Measurements from ENCODE around the gene BPIFB4.

DNA sequence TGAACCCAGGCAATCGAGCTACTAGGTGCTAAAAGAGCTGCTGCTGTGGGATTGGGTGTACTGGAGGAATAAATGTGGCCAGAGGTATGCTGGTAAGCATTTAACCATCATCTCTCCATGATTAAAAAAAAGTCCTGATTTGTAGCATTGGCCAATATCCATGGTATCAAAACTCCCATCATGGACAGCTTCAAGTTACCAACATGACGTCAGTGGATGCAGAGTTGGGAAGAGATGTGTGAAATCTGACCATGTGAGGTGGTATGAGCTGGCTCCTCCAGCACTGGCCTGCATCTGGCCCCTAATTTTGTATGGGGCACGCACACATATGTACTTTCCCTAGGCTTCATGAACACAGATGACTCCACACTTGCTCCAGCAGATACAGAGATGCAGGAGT is 11.7 kb downstream of the BPIFB4 start:
- TF ChIP-seq, protein P1, sequence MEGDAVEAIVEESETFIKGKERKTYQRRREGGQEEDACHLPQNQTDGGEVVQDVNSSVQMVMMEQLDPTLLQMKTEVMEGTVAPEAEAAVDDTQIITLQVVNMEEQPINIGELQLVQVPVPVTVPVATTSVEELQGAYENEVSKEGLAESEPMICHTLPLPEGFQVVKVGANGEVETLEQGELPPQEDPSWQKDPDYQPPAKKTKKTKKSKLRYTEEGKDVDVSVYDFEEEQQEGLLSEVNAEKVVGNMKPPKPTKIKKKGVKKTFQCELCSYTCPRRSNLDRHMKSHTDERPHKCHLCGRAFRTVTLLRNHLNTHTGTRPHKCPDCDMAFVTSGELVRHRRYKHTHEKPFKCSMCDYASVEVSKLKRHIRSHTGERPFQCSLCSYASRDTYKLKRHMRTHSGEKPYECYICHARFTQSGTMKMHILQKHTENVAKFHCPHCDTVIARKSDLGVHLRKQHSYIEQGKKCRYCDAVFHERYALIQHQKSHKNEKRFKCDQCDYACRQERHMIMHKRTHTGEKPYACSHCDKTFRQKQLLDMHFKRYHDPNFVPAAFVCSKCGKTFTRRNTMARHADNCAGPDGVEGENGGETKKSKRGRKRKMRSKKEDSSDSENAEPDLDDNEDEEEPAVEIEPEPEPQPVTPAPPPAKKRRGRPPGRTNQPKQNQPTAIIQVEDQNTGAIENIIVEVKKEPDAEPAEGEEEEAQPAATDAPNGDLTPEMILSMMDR (IDR thresholded peaks at IDR 0.05) = no peak
- no peak for TF ChIP-seq POLR2AphosphoS5 (IDR thresholded peaks at IDR 0.05; ENCODE audit: low read depth, low read length)
- TF ChIP-seq GABPA (IDR thresholded peaks at IDR 0.05; ENCODE audit: low read depth) = no peak
- TF ChIP-seq, protein P2, sequence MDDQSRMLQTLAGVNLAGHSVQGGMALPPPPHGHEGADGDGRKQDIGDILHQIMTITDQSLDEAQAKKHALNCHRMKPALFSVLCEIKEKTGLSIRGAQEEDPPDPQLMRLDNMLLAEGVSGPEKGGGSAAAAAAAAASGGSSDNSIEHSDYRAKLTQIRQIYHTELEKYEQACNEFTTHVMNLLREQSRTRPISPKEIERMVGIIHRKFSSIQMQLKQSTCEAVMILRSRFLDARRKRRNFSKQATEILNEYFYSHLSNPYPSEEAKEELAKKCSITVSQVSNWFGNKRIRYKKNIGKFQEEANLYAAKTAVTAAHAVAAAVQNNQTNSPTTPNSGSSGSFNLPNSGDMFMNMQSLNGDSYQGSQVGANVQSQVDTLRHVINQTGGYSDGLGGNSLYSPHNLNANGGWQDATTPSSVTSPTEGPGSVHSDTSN (IDR thresholded peaks at IDR 0.05) = no peak
- TF ChIP-seq GATA2 (CRISPR knock-in tag; IDR thresholded peaks at IDR 0.05) = no peak
- TF ChIP-seq, protein P3, sequence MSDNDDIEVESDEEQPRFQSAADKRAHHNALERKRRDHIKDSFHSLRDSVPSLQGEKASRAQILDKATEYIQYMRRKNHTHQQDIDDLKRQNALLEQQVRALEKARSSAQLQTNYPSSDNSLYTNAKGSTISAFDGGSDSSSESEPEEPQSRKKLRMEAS (IDR thresholded peaks at IDR 0.05; ENCODE audit: low read depth) = no peak
- TF ChIP-seq NRF1 (IDR thresholded peaks at IDR 0.05; ENCODE audit: low read depth, low read length) = no peak
- no peak for TF ChIP-seq RXRA (IDR thresholded peaks at IDR 0.05; ENCODE audit: borderline replicate concordance, low read depth)
- TF ChIP-seq, protein P4, sequence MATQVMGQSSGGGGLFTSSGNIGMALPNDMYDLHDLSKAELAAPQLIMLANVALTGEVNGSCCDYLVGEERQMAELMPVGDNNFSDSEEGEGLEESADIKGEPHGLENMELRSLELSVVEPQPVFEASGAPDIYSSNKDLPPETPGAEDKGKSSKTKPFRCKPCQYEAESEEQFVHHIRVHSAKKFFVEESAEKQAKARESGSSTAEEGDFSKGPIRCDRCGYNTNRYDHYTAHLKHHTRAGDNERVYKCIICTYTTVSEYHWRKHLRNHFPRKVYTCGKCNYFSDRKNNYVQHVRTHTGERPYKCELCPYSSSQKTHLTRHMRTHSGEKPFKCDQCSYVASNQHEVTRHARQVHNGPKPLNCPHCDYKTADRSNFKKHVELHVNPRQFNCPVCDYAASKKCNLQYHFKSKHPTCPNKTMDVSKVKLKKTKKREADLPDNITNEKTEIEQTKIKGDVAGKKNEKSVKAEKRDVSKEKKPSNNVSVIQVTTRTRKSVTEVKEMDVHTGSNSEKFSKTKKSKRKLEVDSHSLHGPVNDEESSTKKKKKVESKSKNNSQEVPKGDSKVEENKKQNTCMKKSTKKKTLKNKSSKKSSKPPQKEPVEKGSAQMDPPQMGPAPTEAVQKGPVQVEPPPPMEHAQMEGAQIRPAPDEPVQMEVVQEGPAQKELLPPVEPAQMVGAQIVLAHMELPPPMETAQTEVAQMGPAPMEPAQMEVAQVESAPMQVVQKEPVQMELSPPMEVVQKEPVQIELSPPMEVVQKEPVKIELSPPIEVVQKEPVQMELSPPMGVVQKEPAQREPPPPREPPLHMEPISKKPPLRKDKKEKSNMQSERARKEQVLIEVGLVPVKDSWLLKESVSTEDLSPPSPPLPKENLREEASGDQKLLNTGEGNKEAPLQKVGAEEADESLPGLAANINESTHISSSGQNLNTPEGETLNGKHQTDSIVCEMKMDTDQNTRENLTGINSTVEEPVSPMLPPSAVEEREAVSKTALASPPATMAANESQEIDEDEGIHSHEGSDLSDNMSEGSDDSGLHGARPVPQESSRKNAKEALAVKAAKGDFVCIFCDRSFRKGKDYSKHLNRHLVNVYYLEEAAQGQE (IDR thresholded peaks at IDR 0.05; ENCODE audit: low read depth, low read length) = no peak
- no peak for TF ChIP-seq EP300 (IDR thresholded peaks at IDR 0.05; ENCODE audit: borderline replicate concordance in 1 of 2, low read depth in 1 of 2, low read length in 1 of 2)
- TF ChIP-seq, protein P5, sequence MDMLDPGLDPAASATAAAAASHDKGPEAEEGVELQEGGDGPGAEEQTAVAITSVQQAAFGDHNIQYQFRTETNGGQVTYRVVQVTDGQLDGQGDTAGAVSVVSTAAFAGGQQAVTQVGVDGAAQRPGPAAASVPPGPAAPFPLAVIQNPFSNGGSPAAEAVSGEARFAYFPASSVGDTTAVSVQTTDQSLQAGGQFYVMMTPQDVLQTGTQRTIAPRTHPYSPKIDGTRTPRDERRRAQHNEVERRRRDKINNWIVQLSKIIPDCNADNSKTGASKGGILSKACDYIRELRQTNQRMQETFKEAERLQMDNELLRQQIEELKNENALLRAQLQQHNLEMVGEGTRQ (IDR thresholded peaks at IDR 0.05; ENCODE audit: borderline replicate concordance, low read depth, low read length) = no peak
- no peak for TF ChIP-seq ELF1 (IDR thresholded peaks at IDR 0.05)
- TF ChIP-seq, protein P6, sequence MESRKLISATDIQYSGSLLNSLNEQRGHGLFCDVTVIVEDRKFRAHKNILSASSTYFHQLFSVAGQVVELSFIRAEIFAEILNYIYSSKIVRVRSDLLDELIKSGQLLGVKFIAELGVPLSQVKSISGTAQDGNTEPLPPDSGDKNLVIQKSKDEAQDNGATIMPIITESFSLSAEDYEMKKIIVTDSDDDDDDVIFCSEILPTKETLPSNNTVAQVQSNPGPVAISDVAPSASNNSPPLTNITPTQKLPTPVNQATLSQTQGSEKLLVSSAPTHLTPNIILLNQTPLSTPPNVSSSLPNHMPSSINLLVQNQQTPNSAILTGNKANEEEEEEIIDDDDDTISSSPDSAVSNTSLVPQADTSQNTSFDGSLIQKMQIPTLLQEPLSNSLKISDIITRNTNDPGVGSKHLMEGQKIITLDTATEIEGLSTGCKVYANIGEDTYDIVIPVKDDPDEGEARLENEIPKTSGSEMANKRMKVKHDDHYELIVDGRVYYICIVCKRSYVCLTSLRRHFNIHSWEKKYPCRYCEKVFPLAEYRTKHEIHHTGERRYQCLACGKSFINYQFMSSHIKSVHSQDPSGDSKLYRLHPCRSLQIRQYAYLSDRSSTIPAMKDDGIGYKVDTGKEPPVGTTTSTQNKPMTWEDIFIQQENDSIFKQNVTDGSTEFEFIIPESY (IDR thresholded peaks at IDR 0.05; ENCODE audit: borderline replicate concordance, low read depth) = no peak
- TF ChIP-seq SIN3A (IDR thresholded peaks at IDR 0.05; ENCODE audit: borderline replicate concordance, low read depth, low read length) = no peak
